Ascending aorta (tissue), 2 donors: Measurements from ENCODE around the gene MAGIX. TPM values are rescaled to one million over a fixed set of nuclear protein-coding genes. Genes with fewer than 3 reads are reported as not detected.

Source experiments
- DNase-seq, 2 donors: peaks; one replicate each; pipeline ENCODE4 v3.0.0-alpha.2; 2019; ENCODE audit warnings: low spot score in 2 of 2
- H3K27ac ChIP-seq, 2 donors: fragments of 200-600 bp; sonication (generic); one replicate each; pipeline ENCODE4 v1.5.1; 2016 to 2017; ENCODE audit warnings: mild to moderate bottlenecking in 1 of 2
- H3K27me3 ChIP-seq: fragments of 200-600 bp; sonication (generic); one replicate; pipeline ENCODE4 v1.5.1; 2017
- H3K36me3 ChIP-seq, 2 donors: fragments of 200-600 bp; sonication (generic); one replicate each; pipeline ENCODE4 v1.5.1; 2016
- H3K4me1 ChIP-seq, 2 donors: fragments of 200-600 bp; sonication (generic); one replicate each; pipeline ENCODE4 v1.5.1; 2016 to 2017; ENCODE audit warnings: mild to moderate bottlenecking in 1 of 2
- H3K4me3 ChIP-seq, 2 donors: fragments of 200-600 bp; sonication (generic); one replicate each; pipeline ENCODE4 v1.5.1; 2016 to 2017; ENCODE audit warnings: mild to moderate bottlenecking in 1 of 2
- H3K9me3 ChIP-seq, 2 donors: fragments of 200-600 bp; sonication (generic); one replicate each; pipeline ENCODE4 v1.5.1; 2016
- CTCF ChIP-seq, 3 experiments: fragments of 200-600 bp in 2 of 3; fragments of 450-650 bp in 1 of 3; sonication (generic) in 2 of 3; IDR thresholded peaks; one replicate each; pipeline ENCODE4 v1.5.1; 2016 to 2019; ENCODE audit warnings: antibody characterized with exemption in 3 of 3, mild to moderate bottlenecking in 1 of 3, moderate library complexity in 1 of 3
- intact Hi-C: fragments of 100-400 bp; cut with DNase I; formaldehyde crosslinking; loops from one replicate; pipeline ENCODE4 v1.15.1; 2023
- total RNA-seq: library from RNA; depleted of rRNA; stranded (reverse); fragments of >200 nt; gene quantifications from one replicate; pipeline ENCODE4 v1.1.0, GENCODE V29; 2016

MAGIX gene
- total RNA-seq, 1 donor from 2014 or later: 0.32 TPM

- no peak for DNase-seq
- peaks cover 0 to 6% of the 10 kb centered on the region in 2 donors for H3K4me1 ChIP-seq
- TF ChIP-seq CTCF (IDR thresholded peaks at IDR 0.05): no peak
- intact Hi-C loops: loop anchor here (5.0 kb wide), 1 partner anchor 145 kb away; the partner anchor contains the start of gene TFE3
- H3K27me3 ChIP-seq: no peaks in the 10 kb centered on the region
- H3K36me3 ChIP-seq: peaks cover 6 to 8% of the 10 kb centered on the region in 2 donors
- H3K4me3 ChIP-seq: no peak overlapping the region
- no peaks in the 10 kb centered on the region for H3K9me3 ChIP-seq
- H3K27ac ChIP-seq: peak overlapping the region; percentile 76 to 85
Measured at GRCh38 chrX:49187526-49187925, 25.0 kb downstream of the MAGIX start.

- no peak for DNase-seq
- Histone ChIP-seq H3K9me3 (no peaks in the 10 kb centered on the region), H3K27me3 (no peaks in the 10 kb centered on the region), H3K4me1 (peaks cover 0 to 6% of the 10 kb centered on the region in 2 donors), H3K4me3 (no peak overlapping the region), H3K36me3 (peaks cover 0 to 2% of the 10 kb centered on the region in 2 donors), H3K27ac (no peak overlapping the region)
- intact Hi-C loops: loop anchor here (5.0 kb wide), 1 partner anchor 146 kb away; the partner anchor contains the start of gene TFE3
- no peak for TF ChIP-seq CTCF (IDR thresholded peaks at IDR 0.05)
Measured at GRCh38 chrX:49188468-49189076, 26.0 kb downstream of the MAGIX start.

- H3K4me1 ChIP-seq: peaks cover 0 to 6% of the 10 kb centered on the region in 2 donors
- no peaks in the 10 kb centered on the region for H3K27me3 ChIP-seq
- intact Hi-C loops: loop anchor here (2.0 to 5.0 kb wide), 2 partner anchors 23 to 147 kb away; partner anchors contain the start of gene TFE3
- no peak for TF ChIP-seq CTCF (IDR thresholded peaks at IDR 0.05)
- H3K27ac ChIP-seq: peak overlapping the region; percentile 28 to 74
- no peak overlapping the region for H3K4me3 ChIP-seq
- no peaks in the 10 kb centered on the region for H3K36me3 ChIP-seq
- no peaks in the 10 kb centered on the region for H3K9me3 ChIP-seq
- no peak for DNase-seq
Measured at GRCh38 chrX:49189606-49190005, 27.0 kb downstream of the MAGIX start.

DNA sequence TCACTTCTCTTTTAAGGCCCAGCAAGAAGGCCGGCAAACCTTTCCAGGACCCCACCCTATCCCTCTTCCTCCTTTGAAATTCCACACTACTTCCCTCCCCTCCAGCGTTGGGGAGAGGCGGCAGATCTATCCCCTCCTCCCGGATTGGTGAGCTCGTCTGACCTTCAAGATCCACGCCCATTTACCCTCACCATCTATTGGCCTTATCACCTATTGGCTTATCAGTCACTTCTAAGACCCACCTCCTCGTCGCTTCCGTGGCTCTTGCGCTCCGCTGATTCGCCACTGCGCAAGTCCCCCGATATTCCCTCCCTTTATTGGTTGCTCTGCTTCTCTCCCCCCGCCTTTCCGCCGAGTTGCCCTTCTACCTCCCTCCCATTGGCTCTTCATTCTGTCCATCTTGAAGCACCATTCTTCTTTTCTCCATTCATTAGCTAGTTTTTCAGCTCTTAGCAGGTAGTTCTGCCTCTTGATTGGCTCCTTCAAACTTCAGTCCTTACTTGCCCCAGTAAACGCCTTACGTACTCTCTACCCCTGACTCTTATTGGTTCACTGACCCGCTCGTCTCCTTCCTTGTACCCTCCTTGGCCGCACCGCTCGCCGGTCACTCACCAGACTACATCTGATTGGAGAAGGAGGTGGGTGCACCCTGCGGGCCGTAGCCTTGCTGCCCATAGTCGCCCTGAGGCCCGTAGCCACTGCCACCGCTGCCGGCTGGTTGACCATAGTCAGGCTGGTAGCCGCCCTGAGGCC lies 28.4 kb downstream of the MAGIX start:
- intact Hi-C loops: loop anchor here (1.0 to 2.0 kb wide), 4 partner anchors 9 to 233 kb away; partner anchors contain the start of genes PPP1R3F and SYP
- Histone ChIP-seq H3K27me3 (no peaks in the 10 kb centered on the region), H3K9me3 (no peaks in the 10 kb centered on the region), H3K36me3 (no peaks in the 10 kb centered on the region), H3K4me1 (no peaks in the 10 kb centered on the region), H3K4me3 (peak overlapping the region; percentile 57 to 78), H3K27ac (peak overlapping the region; percentile 81)
- TF ChIP-seq CTCF (IDR thresholded peaks at IDR 0.05): no peak
- DNase-seq: peak; percentile 85 to 96

DNA sequence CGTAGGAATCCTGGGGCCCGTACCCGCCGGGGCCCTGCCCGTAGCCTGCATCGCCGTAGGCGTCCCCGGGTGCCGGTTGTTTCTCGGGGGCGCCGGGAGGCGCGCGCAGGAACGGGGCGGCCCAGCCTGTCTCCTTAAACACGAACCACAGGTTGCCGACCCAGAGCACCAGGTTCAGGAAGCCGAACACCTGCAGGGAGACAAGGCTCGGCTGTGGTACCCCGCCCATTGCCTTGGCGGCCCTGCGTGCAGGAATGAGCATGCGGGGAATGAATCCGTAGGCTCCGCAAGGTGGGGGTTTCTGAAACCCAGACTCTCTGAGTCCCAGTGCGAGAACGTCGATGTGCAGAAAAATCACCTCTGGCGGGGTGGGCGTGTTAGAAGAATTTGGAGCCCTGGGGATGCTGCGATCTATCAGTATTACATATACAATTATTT lies 29.0 kb downstream of the MAGIX start:
- intact Hi-C loops: loop anchor here (1.0 to 2.0 kb wide), 4 partner anchors 9 to 233 kb away; partner anchors contain the start of genes PPP1R3F and SYP
- no peak for TF ChIP-seq CTCF (IDR thresholded peaks at IDR 0.05)
- H3K4me3 ChIP-seq: peak overlapping the region; percentile 57 to 78
- H3K27me3 ChIP-seq: no peaks in the 10 kb centered on the region
- no peaks in the 10 kb centered on the region for H3K4me1 ChIP-seq
- no peak for DNase-seq
- no peaks in the 10 kb centered on the region for H3K36me3 ChIP-seq
- peak overlapping the region; percentile 81 for H3K27ac ChIP-seq
- no peaks in the 10 kb centered on the region for H3K9me3 ChIP-seq
